Measurements from ENCODE around the gene BEGAIN.

BEGAIN gene

DNA sequence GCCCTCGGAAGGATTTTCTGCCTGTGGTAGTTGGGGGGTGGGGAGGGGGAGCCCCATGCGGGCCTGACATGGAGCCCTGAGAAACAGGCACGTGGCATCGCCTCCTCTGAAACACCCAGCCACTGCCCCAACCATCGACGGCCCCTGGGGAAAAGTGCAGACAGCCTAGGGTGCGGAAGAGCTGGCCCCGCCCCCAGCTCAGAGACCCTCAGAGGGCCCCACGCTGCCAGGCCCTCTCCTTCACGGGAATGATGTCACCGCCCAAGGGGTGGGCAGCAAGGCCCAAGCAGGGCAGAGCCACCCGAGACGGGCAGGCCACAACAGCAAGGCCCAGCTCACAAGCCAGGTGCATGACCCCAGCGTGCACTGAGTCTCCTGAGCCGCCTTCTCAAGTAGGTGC is 26.2 kb downstream of the BEGAIN start:
- no peak for DNase-seq (ENCODE audit: low read depth in 2 of 2)
- TF ChIP-seq CTCF (IDR thresholded peaks at IDR 0.05; ENCODE audit: low read depth, low read length): no peak

GRCh38 chr14:100560471-100560870 is 26.7 kb downstream of the BEGAIN start:
- no peak for TF ChIP-seq CTCF (IDR thresholded peaks at IDR 0.05; ENCODE audit: low read depth, low read length)

More for the DNA sequence above, 26.2 kb downstream of the BEGAIN start:
- no peak overlapping the region for H3K4me3 ChIP-seq (replicated peaks in 1 of 2; ENCODE audit: low read depth in 2 of 2, low read length in 2 of 2)

GRCh38 chr14:100559455-100559854 is 27.8 kb downstream of the BEGAIN start:
- no peak for TF ChIP-seq CTCF (IDR thresholded peaks at IDR 0.05; ENCODE audit: low read depth, low read length)

More at GRCh38 chr14:100560471-100560870, 26.7 kb downstream of the BEGAIN start:
- no peak for DNase-seq (ENCODE audit: low read depth in 2 of 2)
- H3K4me3 ChIP-seq (replicated peaks in 1 of 2; ENCODE audit: low read depth in 2 of 2, low read length in 2 of 2): no peak overlapping the region

GRCh38 chr14:100558966-100559365 is 28.3 kb downstream of the BEGAIN start:
- no peak for DNase-seq (ENCODE audit: low read depth in 2 of 2)
- no peak overlapping the region for H3K4me3 ChIP-seq (replicated peaks in 1 of 2; ENCODE audit: low read depth in 2 of 2, low read length in 2 of 2)
- no peak for TF ChIP-seq CTCF (IDR thresholded peaks at IDR 0.05; ENCODE audit: low read depth, low read length)

More at GRCh38 chr14:100559455-100559854, 27.8 kb downstream of the BEGAIN start:
- DNase-seq (ENCODE audit: low read depth in 2 of 2): no peak
- no peak overlapping the region for H3K4me3 ChIP-seq (replicated peaks in 1 of 2; ENCODE audit: low read depth in 2 of 2, low read length in 2 of 2)

- DNase-seq (ENCODE audit: low read depth in 2 of 2): no peak
- TF ChIP-seq CTCF (IDR thresholded peaks at IDR 0.05; ENCODE audit: low read depth, low read length): no peak
Measured at GRCh38 chr14:100558226-100558625, 29.0 kb downstream of the BEGAIN start.

GRCh38 chr14:100557658-100558057 is 29.6 kb downstream of the BEGAIN start:
- no peak for TF ChIP-seq CTCF (IDR thresholded peaks at IDR 0.05; ENCODE audit: low read depth, low read length)
- H3K4me3 ChIP-seq (replicated peaks in 1 of 2; ENCODE audit: low read depth in 2 of 2, low read length in 2 of 2): no peak overlapping the region
- no peak for DNase-seq (ENCODE audit: low read depth in 2 of 2)

More at GRCh38 chr14:100558226-100558625, 29.0 kb downstream of the BEGAIN start:
- no peak overlapping the region for H3K4me3 ChIP-seq (replicated peaks in 1 of 2; ENCODE audit: low read depth in 2 of 2, low read length in 2 of 2)

DNA sequence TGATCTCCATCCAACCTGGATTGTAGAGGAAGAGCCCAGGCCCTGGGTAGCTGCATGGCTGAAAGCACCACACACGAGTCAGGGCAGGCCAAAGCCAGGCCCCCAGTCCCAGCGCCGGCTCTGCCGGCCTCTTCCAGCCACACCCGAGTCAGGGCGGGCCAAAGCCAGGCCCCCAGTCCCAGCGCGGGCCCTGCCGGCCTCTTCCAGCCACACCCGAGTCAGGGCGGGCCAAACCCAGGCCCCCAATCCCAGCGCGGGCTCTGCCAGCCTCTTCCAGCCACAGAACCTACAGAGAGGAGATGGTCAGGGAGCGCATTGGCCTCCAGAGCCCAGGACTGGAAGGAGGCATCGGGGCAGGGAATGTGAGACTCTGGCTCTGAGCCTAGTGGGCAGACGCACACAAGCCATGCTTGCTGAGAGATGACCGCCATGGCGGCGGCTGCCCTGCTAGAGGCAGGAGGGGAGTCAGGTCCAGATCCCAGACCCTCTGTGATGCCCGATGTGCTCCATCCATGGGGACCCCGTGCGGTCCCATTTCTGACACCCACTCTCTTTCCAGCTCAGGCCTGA is 30.2 kb downstream of the BEGAIN start:
- no peak for DNase-seq (ENCODE audit: low read depth in 2 of 2)
- H3K4me3 ChIP-seq (replicated peaks in 1 of 2; ENCODE audit: low read depth in 2 of 2, low read length in 2 of 2): no peak overlapping the region
- no peak for TF ChIP-seq CTCF (IDR thresholded peaks at IDR 0.05; ENCODE audit: low read depth, low read length)

Measured in cardiac fibroblast (primary cell).